GM19455 (cell line): ENCODE results near the gene RPL31.
"Not testable (repeated sequence)": the region's sequence is repeated elsewhere in the genome, so short reads cannot be mapped to it uniquely, and the experiment has no call there.

Experiments
- ATAC-seq: cut with Tn5 transposase; IDR thresholded peaks from one replicate; pipeline ENCODE4 v1.9.1; 2021; ENCODE audit not compliant: unreplicated experiment

RPL31 gene

DNA sequence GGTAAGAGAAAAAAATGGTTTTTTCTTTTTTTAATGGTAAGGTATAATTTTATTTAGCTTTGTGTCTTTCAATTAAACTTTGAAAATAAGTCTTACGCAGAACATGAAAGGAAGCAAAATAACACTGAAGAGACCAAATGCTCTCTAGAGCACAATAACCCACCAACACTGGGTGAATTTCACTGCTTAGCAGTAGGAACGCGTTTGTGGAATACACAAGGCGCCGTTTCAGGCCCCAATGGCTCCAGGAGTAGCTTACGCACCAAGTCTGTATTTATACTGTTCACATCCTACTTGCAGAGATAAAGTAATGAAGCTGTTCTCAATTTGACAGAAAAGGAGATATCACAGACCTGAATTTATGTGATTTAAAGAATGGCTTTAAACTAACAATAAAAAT lies 23.5 kb downstream of the RPL31 start:
- ATAC-seq = no peak

DNA sequence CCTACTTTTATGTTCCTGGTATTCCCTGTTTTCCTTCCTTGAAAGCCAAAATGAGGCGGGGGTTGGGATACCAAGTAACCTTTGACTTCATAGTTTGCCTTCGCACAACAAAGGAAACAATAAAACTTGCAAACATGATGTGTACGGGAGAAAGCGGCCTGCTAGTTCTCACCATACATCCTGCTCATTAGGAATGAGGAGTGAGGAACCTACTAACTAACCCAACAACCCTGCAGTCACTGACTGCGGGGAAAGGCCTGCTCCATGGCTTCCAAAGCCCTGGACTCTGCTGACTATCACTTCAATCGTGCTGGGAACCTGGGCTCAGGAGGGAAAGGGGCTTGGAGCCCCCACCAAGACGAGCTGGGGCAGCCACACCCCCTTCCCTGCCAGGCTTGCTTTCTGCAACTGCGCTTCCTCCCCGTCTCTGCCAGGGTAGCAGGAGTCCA lies 24.2 kb downstream of the RPL31 start:
- ATAC-seq = no peak

DNA sequence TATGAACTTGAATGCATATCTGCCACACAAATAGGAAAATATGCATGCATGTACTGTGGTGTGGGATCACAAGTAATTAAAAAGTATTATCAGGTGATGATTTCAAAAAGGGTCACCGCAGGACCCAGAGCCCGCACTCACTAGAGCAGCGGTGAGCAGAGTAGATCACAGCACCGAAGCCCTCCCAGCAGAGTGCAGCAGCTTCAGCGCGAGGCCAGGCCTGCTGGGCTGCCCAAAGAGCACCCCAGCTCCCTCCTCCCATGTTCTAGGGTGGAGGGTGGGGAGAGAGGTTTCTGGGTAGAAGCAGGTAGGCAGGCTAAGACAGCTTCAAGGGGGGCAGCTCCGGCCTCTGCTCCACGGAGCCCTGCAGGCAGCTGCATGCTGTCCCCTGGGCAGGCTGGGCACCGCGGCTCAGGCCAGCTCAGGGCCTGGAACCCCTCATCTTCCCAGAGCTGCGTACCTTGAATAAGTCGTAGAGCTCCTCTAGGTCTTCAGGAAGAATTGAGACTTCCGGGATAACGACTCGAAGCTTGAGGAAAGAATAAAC lies 24.9 kb downstream of the RPL31 start:
- ATAC-seq = no peak

DNA sequence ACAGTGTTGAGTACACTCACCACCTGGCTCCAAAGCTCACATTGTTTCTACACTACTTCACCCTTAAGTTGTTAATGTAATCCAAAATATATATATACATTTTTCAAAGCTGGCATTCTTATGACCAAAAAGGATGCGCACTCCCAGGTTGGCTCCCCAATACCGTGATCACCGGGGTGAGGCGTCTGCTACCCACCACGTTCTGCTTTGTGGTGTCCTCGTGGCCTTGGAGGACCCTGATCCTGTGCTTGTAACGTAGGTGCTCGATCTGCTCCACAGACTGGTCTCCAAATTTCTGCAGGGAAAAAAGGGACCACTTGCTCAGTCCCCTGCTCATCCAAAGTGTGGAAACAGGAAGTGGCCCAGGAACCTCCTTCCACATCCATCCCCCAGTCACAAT lies 25.8 kb downstream of the RPL31 start:
- ATAC-seq = no peak

DNA sequence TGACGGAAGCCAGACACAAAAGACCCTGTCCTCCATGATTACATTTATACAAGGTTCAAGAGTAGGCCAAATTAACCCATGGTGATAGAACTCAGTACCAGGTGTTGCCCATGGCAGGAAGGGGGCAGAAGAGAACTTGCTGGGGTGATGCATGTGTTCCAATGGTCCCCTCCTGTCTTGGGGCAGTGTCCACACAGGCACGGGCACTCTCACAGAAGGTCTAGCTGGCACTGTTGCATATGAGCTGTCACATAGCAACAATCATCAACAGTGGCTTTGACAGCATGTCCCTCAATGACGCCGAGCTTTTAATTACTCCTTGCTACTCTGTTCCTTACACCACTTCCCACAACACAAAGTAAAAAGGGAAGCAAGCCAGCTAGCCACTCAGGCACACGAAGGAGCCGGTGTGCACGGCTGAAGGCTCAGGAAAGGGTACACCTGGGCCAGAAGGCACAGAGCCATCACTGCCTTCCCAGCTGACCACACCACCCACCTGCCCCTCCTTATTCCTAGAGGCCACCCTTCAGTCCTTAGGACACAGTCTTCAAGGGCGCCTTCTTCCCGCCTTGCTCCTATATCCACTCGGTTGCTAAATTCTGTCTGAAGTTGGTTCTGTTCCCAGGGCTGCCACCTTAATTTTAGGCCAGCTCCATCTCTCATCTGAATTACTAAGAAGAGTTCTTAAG lies 28.9 kb downstream of the RPL31 start:
- no peak for ATAC-seq

DNA sequence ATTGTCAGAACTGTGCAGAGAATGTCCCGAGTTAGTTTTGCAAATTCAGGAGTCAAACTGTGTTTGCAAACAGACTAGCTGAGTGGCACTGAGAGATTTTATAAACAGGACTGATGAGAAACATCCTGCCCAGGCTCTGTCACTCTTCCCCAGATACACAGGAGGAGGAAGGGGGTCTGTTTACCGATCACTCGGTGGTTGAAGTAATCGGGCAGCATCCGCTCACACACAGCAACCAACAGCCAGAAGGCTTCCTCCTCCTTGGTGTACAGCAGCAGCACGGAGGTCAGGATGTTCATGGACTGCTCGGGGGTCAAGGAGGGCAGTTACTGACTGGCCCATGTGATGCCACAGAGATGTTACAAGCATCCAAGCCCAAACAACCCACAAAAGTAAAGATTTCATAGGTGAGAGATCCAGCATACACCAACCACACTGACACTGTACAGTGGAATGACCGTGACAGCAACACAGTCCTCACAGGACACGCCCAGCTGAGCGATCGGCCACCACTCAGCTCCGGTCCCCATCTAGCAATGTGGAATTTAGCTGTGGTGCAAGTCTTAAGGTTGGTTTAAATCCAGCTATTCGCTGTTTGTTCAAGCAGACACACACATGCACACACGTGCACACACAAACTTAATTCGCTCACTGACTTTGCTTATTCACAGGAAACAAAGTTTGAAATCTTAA lies 30.1 kb downstream of the RPL31 start:
- ATAC-seq = no peak

DNA sequence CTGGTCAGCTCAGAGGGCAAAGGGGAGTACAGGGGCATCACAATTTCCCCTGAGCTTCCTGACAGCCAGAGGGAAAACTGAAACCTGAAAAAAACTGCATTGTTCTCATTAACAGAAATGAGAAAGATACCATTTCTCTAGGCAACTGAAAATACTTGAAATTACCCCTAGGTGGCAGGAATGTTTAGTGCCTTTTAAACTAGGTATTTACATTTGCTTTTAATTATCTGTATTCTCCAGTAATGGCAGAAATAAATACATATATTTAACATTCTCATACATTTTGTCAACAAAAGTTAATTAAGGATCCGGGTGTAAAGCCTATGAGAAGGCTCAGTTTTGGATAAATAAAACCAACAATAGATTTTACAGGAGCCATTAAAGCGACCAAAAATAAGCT lies 34.5 kb downstream of the RPL31 start:
- no peak for ATAC-seq

DNA sequence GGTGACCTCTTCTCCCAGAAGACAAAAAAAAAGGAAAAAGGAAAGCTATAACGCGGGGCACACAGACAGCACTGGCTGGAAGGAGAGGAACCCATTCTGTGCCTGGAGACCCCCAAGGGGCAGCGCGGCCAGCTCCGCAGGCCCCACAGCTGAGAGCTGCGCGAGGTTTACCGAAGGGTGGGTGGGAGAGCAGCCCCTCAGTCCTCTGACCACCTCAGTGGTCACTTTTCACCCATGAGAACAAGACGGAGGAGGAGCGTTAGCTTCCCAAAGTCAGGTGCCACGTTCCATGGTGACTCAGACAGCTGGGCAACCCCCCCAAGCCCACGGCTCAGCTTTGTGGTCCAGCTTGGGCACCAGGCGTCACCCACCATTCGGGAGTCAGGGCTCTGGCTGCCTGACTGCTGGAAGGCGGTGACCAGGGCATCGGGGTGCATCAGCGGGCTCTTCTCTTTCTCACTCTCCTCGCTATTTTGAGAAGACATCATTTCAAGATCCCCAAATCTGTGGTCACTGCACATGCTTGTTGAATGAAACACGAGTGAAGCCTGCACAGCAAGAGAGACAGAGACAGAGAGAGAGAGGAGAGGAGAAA lies 35.2 kb downstream of the RPL31 start:
- ATAC-seq = no peak

DNA sequence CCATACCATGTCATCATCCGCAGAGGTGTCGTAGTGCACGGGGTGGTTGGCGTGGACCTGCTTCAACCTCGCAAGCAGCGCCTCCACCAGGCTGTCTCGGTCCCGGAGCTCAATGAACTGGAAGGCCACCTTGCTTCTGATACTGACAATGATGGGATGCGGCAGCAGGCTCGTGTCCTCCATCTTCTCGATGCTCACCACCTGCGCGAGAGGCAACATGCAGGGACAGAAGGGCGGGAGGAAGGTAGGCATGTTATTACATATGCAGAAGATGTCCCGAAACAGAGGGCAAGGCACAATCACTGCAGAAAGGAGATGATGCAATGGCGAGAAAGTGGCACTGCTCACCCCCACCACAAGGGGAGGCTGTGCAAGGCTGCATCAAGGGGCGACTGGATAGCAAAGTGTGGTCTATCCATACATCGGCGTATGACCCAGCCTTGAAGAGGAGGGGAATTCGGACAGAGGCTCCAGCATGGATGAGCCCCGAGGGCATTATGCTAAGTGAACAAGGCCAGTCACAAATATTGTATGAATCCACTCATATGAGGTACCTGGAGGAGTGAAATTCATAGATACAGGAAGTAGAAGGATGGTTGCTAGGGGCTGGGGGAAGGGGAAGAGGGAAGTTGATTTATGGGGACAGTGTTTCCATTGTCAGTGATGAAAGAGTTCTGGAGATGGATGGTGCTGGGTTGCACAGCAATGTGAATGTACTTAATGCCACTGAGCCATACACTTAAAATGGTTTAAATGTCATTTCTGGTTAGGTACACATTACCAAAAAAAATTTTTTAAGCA lies 36.6 kb downstream of the RPL31 start:
- no peak for ATAC-seq

DNA sequence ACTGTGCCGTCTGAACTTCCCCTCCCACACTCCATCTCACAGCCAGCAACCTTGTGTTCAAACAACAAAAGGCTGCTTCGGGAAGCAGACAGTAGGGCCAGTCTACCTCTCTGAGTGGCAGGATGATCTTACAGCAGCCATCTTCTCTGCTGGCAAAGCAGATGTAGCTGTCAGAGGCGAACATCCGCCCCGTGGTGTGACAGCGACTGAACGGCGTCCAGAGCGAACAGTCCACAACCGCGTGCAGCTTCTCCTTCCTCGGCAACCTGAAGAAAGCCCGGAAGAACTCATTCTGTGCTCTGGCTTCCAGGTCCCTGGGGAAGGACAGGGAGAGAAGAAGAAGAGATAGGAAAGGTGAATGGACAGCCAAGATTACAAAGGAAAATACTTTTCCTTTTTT lies 38.0 kb downstream of the RPL31 start:
- ATAC-seq = no peak

DNA sequence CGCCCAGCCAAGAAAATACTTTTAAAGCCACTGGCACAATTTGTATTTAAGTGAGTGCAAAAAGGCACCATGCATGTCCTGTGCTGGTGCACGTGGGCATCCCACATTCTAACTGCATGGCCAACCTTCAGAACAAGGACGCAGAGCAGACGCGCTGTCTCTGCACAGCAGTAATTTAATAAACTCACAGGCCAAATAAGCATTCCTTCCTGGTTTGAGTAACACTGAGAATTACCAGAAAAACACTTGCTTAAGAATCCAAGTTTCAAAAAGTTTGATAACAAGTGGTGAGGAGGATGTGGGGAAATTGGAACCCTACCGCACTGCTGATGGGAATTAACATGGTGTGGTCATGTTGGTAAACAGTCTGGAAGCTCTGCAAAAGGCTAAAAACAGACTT lies 38.7 kb downstream of the RPL31 start:
- ATAC-seq = no peak

DNA sequence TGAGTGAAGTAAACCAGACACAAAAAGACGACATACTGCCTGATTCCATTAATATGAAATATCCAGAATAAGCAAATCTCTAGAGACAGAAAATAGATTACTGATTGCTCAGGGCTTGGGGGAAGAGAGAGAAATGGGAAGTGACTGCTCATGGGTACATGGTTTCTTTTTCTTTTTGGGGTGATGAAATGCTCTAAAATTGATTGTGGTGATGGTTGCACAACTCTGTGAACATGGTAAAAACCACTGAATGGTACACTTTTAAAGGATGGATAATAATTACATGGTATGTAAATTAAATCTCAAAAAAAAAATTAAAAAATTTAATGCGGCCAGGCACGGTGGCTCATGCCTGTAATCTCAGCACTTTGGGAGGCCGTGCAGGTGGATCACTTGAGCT lies 39.3 kb downstream of the RPL31 start:
- no peak for ATAC-seq

DNA sequence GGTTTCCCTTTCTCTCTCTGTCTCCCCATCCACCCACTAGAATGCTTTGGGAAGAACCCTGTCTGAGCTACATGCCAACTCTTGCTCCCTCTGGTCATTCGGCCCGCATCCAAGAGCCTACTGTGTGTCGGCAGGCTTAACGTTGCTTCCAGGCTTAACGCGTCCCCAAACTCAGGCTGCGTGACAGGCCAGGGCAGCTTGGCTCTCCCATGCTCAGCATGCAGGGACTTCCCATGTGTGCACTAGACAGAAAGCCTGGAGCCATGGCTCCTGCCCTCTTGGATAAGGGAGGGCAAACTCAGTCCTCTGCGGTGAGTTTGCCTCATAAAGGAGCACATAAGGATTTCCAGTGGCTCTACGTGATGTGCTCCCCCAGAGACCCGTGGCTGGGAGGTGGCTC lies 43.2 kb downstream of the RPL31 start:
- no peak for ATAC-seq

DNA sequence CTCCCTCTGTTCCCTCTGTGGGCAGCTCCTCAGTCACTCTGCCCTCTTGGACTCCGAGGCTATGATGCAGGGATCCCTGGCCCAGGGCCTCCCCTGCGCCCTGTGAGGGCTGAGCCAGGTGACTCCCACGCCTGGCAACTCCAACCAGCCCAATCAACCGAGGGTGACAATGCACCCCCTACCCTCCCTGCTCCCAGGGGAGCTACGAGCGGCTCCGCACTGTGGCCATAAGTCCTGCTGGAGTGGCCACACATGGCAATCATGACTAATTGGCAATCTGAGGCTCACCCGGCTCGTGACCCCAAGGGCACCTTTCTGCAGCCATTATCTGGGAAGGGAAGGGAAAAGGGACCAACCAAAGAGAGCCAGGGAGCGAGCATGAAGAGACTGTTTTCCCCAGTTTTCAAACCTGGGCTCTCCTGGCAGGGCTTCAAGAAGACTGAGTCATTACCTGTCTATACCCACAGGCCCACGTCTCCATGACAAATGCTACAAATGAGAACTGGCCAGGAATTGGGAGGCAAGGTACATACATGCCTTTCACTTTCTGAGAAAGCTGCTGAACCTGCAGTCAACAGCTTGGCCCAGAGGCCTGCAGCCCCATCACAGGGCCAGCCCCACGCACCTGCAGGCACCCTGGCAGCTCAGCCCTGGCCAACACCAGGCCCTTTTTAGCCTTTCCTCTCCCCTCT lies 45.1 kb downstream of the RPL31 start:
- ATAC-seq = no peak

DNA sequence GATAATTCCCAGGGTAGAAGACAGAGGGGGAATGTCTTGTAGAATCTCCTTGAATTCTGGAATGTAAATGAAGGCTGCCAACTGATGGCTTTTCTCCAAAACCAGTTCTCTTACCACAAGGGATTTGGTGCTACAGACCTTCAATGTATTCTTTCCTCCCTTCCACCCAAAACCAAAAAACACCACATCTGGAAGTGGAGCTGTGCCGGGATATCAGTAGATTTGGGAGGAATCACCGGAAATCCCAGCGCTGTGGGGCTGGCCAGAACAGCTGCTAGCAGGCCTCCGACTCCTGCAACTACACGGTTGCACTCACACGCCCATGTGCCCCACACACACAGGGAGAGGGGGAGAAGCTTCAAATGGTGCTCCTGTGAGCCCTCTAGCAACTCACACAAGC lies 45.7 kb downstream of the RPL31 start:
- no peak for ATAC-seq

DNA sequence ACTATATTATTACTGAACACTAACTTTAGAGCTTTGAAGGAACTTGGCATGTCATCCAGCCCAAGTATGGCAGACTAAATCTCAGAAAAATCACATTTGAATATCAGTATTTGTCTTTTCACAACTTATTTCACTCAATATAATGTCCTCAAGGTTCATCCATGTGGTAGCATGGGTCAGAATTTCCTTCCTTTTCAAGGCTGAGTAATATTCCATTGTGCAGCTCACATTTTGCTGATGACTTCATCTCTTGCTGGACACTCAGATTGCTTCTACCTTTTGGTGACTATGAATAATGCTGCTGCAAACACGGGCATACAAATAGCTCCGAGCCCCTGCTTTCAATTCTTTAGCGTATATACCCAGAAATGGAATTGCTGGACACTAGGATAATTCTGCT lies 46.7 kb downstream of the RPL31 start:
- no peak for ATAC-seq

DNA sequence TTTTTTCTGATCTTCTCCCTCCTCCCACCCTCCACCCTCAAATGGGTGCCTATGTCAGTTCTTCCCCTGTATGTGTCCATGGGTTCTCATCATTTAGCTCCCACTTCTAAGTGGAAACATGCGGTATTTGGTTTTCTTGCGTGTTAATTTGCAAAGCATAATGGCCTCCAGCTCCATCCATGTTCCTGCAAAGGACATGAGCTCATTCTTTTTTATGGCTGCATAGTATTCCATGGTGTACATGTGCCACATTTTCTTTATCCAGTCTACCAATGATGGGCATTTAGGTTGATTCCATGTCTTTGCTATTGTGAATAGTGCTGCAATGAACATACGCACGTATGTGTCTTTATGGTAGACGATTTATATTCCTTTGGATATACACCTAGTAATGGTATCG lies 48.8 kb downstream of the RPL31 start:
- ATAC-seq = not testable (repeated sequence)

DNA sequence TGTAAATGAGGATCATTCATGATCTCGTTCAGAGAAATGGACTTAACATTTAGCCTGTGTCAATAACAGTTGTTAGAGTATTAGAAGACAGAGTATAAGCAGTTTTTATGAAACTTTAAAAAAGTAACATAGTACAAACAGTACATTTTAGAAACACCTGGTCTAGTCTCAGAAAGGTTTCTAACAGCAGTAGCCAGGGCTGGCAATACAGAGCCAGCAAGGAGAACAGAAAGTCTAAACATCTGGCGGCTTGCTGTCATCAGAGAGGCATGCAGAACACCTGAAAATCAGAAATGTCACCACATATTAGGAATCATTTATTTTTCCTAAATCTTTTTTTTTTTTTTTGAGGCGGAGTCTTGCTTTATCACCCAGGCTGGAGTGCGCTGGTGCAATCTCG lies 50.1 kb downstream of the RPL31 start:
- ATAC-seq = no peak

DNA sequence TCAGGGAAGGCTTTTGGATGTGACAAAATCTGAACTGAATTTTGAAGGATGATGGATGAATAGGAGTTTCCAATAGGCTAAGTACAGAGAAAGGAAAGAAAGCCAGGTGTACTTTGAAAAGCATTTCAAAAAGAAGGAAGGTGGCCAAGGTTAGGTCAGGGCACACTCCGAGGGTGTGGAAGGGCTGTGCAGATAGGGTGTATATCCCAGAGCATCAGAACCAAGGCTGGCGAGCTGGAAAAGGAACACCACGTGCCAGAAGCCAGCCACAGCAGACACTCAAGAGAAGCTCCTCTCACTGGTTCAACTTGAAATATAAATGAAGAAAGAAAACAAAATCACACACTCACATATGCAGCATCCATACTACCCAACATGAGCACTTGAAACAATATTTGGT lies 51.0 kb downstream of the RPL31 start:
- ATAC-seq = no peak
